DND-41 (cell line): ENCODE measurements around the gene NELL2.

Experiments used
- ATAC-seq: fragments of 200-7000 bp; cut with Tn5 transposase; 3 replicates; pipeline ENCODE4 v1.9.1; 2021; ENCODE audit warnings: low read depth; ENCODE audit not compliant: insufficient read depth
- DNase-seq: peaks from one replicate; pipeline ENCODE4 v3.0.0-alpha.2; 2020
- H2AFZ ChIP-seq: 2 replicates; pipeline ENCODE4 v1.6.0; 2012; ENCODE audit warnings: low read depth, low read length
- H3K27ac ChIP-seq: 2 replicates; pipeline ENCODE4 v1.5.1; 2012; ENCODE audit warnings: low read length, inconsistent platforms
- H3K27me3 ChIP-seq: fragments of 200-600 bp; sonication (generic); 2 replicates; pipeline ENCODE4 v1.6.0; 2012; ENCODE audit warnings: low read length, mild to moderate bottlenecking, inconsistent platforms; ENCODE audit not compliant: insufficient read depth, poor library complexity
- H3K36me3 ChIP-seq: 2 replicates; pipeline ENCODE4 v1.5.1; 2012; ENCODE audit warnings: low read length, inconsistent platforms; ENCODE audit not compliant: insufficient read depth
- H3K4me1 ChIP-seq: 2 replicates; pipeline ENCODE4 v1.5.1; 2012; ENCODE audit warnings: mild to moderate bottlenecking, low read length; ENCODE audit not compliant: insufficient read depth
- H3K4me2 ChIP-seq: 2 replicates; pipeline ENCODE4 v1.6.0; 2012; ENCODE audit warnings: mild to moderate bottlenecking, moderate library complexity, low read length, inconsistent platforms; ENCODE audit not compliant: insufficient read depth
- H3K4me3 ChIP-seq, 2 experiments: fragments of 200-600 bp in 1 of 2; shearing (Covaris generic) in 1 of 2; 2 replicates each; pipeline ENCODE4 v1.5.1; 2012 to 2016; ENCODE audit warnings: inconsistent platforms in 2 of 2, low read length in 2 of 2, mild to moderate bottlenecking in 2 of 2, low read depth in 1 of 2, moderate library complexity in 1 of 2
- H3K79me2 ChIP-seq: 2 replicates; pipeline ENCODE4 v1.6.0; 2012; ENCODE audit warnings: low read length, inconsistent platforms; ENCODE audit not compliant: insufficient read depth
- H3K9ac ChIP-seq: 2 replicates; pipeline ENCODE4 v1.6.0; 2012; ENCODE audit warnings: low read depth, mild to moderate bottlenecking, inconsistent platforms, low read length, moderate library complexity
- H3K9me3 ChIP-seq: 2 replicates; pipeline ENCODE4 v1.5.1; 2012; ENCODE audit warnings: low read length, moderate library complexity, mild to moderate bottlenecking, inconsistent platforms; ENCODE audit not compliant: insufficient read depth, severe bottlenecking
- H4K20me1 ChIP-seq: 2 replicates; pipeline ENCODE4 v1.6.0; 2012; ENCODE audit warnings: low read length; ENCODE audit not compliant: insufficient read depth
- CTCF ChIP-seq: IDR thresholded peaks from 2 replicates; pipeline ENCODE4 v1.5.1; 2012; ENCODE audit warnings: borderline replicate concordance, low read length, moderate library complexity, mild to moderate bottlenecking; ENCODE audit not compliant: poor library complexity, severe bottlenecking; ENCODE audit errors: extremely low read depth
- EZH2 ChIP-seq: IDR thresholded peaks from 3 replicates; pipeline ENCODE4 v1.6.1; 2012; ENCODE audit warnings: borderline replicate concordance, low read depth, mild to moderate bottlenecking, moderate library complexity, low read length, inconsistent platforms; ENCODE audit not compliant: severe bottlenecking

The NELL2 gene

GRCh38 chr12:44542716-44543115 lies 333.4 kb downstream of the NELL2 start:
- no peaks in the 10 kb centered on the region for H3K36me3 ChIP-seq
- no peak for ATAC-seq
- no peak overlapping the region for H3K4me3 ChIP-seq
- H3K9me3 ChIP-seq = no peaks in the 10 kb centered on the region
- H4K20me1 ChIP-seq = no peaks in the 10 kb centered on the region
- H3K4me1 ChIP-seq = no peaks in the 10 kb centered on the region
- H3K9ac ChIP-seq = no peak overlapping the region
- TF ChIP-seq EZH2 (no peak), CTCF (no peak)
- H3K79me2 ChIP-seq = no peaks in the 10 kb centered on the region
- H3K27me3 ChIP-seq = no peaks in the 10 kb centered on the region
- H2AFZ ChIP-seq = no peak overlapping the region
- no peak overlapping the region for H3K4me2 ChIP-seq
- no peak overlapping the region for H3K27ac ChIP-seq
- DNase-seq = no peak

- Histone ChIP-seq H3K4me3 (no peak overlapping the region), H3K9me3 (no peaks in the 10 kb centered on the region), H3K9ac (no peak overlapping the region), H3K27me3 (no peaks in the 10 kb centered on the region), H3K36me3 (no peaks in the 10 kb centered on the region), H3K4me1 (no peaks in the 10 kb centered on the region), H4K20me1 (no peaks in the 10 kb centered on the region), H2AFZ (no peak overlapping the region), H3K27ac (no peak overlapping the region), H3K4me2 (no peak overlapping the region), H3K79me2 (no peaks in the 10 kb centered on the region)
- DNase-seq (no peak), ATAC-seq (no peak)
- TF ChIP-seq EZH2 (no peak), CTCF (no peak)
Observed at GRCh38 chr12:44537354-44537753, 338.8 kb downstream of the NELL2 start.

GRCh38 chr12:44532940-44533339 lies 343.2 kb downstream of the NELL2 start:
- Histone ChIP-seq H3K27me3 (no peaks in the 10 kb centered on the region), H4K20me1 (no peaks in the 10 kb centered on the region), H3K4me1 (no peaks in the 10 kb centered on the region), H3K9ac (no peak overlapping the region), H3K27ac (no peak overlapping the region), H3K4me2 (no peak overlapping the region), H3K79me2 (no peaks in the 10 kb centered on the region), H2AFZ (no peak overlapping the region), H3K36me3 (no peaks in the 10 kb centered on the region), H3K9me3 (no peaks in the 10 kb centered on the region), H3K4me3 (no peak overlapping the region)
- ATAC-seq (no peak), DNase-seq (no peak)
- TF ChIP-seq EZH2 (no peak), CTCF (no peak)
